ENCODE results near the gene C10orf62. TPM values are rescaled to one million over a fixed set of nuclear protein-coding genes. Genes with fewer than 3 reads are reported as not detected.

Gene C10orf62
- polyA plus RNA-seq, 3 donors: not detected

GRCh38 chr10:97623277-97623676, 33.8 kb downstream of the C10orf62 start:
- Mint-ChIP-seq H3K27ac (no peak overlapping the region), H3K9me3 (peaks cover 0 to 1% (median 0%) of the 10 kb centered on the region in 7 donors), H3K4me3 (no peak overlapping the region), H3K4me1 (no peaks in the 10 kb centered on the region), H3K27me3 (ENCODE audit: low read depth in 3 of 3) (peaks cover 2 to 3% (median 3%) of the 10 kb centered on the region in 3 donors), H3K36me3 (no peaks in the 10 kb centered on the region)
- Histone ChIP-seq H3K27me3 (ENCODE audit: control insufficient read depth in 2 of 2, insufficient read depth in 2 of 2, low read length in 2 of 2) (no peaks in the 10 kb centered on the region), H3K9ac (ENCODE audit: insufficient read depth, low read length, poor library complexity, severe bottlenecking) (no peak overlapping the region), H4K20me1 (ENCODE audit: insufficient read depth, low read length) (no peaks in the 10 kb centered on the region), H2AFZ (ENCODE audit: insufficient read depth, low read depth, low read length, poor library complexity, severe bottlenecking) (no peak overlapping the region), H3K4me2 (replicated peaks; ENCODE audit: extremely low read depth, low read length, poor library complexity, severe bottlenecking) (no peak overlapping the region), H3K9me3 (replicated peaks in 1 of 2; ENCODE audit: control insufficient read depth in 1 of 2, insufficient read depth in 1 of 2, low read length in 2 of 2) (no peaks in the 10 kb centered on the region), H3K27ac (ENCODE audit: low read depth in 1 of 2, low read length in 2 of 2) (no peak overlapping the region), H3K79me2 (ENCODE audit: insufficient read depth, low read length) (no peaks in the 10 kb centered on the region), H3K4me1 (ENCODE audit: control insufficient read depth in 1 of 2, insufficient read depth in 2 of 2, low read length in 2 of 2) (no peaks in the 10 kb centered on the region), H3K36me3 (replicated peaks in 1 of 2; ENCODE audit: control insufficient read depth in 1 of 2, insufficient read depth in 2 of 2, low read length in 2 of 2) (no peaks in the 10 kb centered on the region), H3K4me3 (replicated peaks in 1 of 3; ENCODE audit: low read depth in 2 of 3, low read length in 3 of 3) (no peak overlapping the region)
- 100% methylated on average over 1 of the region's 1 CpG for WGBS (ENCODE audit: insufficient coverage)
- no peak for DNase-seq
- TF ChIP-seq CTCF (IDR thresholded peaks at IDR 0.05): no peak
- intact Hi-C loops (cut with micrococcal nuclease): no loop called here

- Histone ChIP-seq H3K9me3 (replicated peaks in 1 of 2; ENCODE audit: control insufficient read depth in 1 of 2, insufficient read depth in 1 of 2, low read length in 2 of 2) (no peaks in the 10 kb centered on the region), H4K20me1 (ENCODE audit: insufficient read depth, low read length) (no peaks in the 10 kb centered on the region), H3K4me3 (replicated peaks in 1 of 3; ENCODE audit: low read depth in 2 of 3, low read length in 3 of 3) (no peak overlapping the region), H2AFZ (ENCODE audit: insufficient read depth, low read depth, low read length, poor library complexity, severe bottlenecking) (no peak overlapping the region), H3K79me2 (ENCODE audit: insufficient read depth, low read length) (no peaks in the 10 kb centered on the region), H3K36me3 (replicated peaks in 1 of 2; ENCODE audit: control insufficient read depth in 1 of 2, insufficient read depth in 2 of 2, low read length in 2 of 2) (no peaks in the 10 kb centered on the region), H3K4me2 (replicated peaks; ENCODE audit: extremely low read depth, low read length, poor library complexity, severe bottlenecking) (no peak overlapping the region), H3K4me1 (ENCODE audit: control insufficient read depth in 1 of 2, insufficient read depth in 2 of 2, low read length in 2 of 2) (peaks cover 2% of the 10 kb centered on the region in 2 donors), H3K27me3 (ENCODE audit: control insufficient read depth in 2 of 2, insufficient read depth in 2 of 2, low read length in 2 of 2) (no peaks in the 10 kb centered on the region), H3K27ac (ENCODE audit: low read depth in 1 of 2, low read length in 2 of 2) (no peak overlapping the region), H3K9ac (ENCODE audit: insufficient read depth, low read length, poor library complexity, severe bottlenecking) (no peak overlapping the region)
- 94% methylated on average over 3 of the region's 4 CpGs for WGBS (ENCODE audit: insufficient coverage)
- Mint-ChIP-seq H3K27ac (no peak overlapping the region), H3K4me1 (peaks cover 4% of the 10 kb centered on the region), H3K36me3 (no peaks in the 10 kb centered on the region), H3K27me3 (ENCODE audit: low read depth in 3 of 3) (peaks cover 0 to 7% (median 2%) of the 10 kb centered on the region in 3 donors), H3K4me3 (no peak overlapping the region), H3K9me3 (no peaks in the 10 kb centered on the region)
- intact Hi-C loops (cut with micrococcal nuclease): no loop called here
- no peak for TF ChIP-seq CTCF (IDR thresholded peaks at IDR 0.05)
- no peak for DNase-seq
Measured at GRCh38 chr10:97627731-97628130, 38.2 kb downstream of the C10orf62 start.
